Body of pancreas (tissue), 4 donors: ENCODE measurements around the gene KIF19. TPM values are rescaled to one million over a fixed set of nuclear protein-coding genes. Genes with fewer than 3 reads are reported as not detected.

ENCODE experiments used
- ATAC-seq: fragments of 150-250 bp; one replicate; pipeline ENCODE4 v1.9.1; 2016
- DNase-seq, 4 donors: peaks; one replicate each; pipeline ENCODE4 v3.0.0-alpha.2; 2019
- H3K27ac ChIP-seq, 4 donors: fragments of 200-600 bp; sonication (generic); 1 replicate in 3 of 4; 2 replicates in 1 of 4; pipeline versions ENCODE4 v1.5.1 to v1.6.1; 2016 to 2019; ENCODE audit warnings: mild to moderate bottlenecking in 1 of 4, mixed read lengths in 1 of 4, moderate library complexity in 1 of 4
- H3K27me3 ChIP-seq, 2 donors: fragments of 200-600 bp; sonication (generic); one replicate each; pipeline ENCODE4 v1.6.0; 2016; ENCODE audit warnings: mild to moderate bottlenecking in 1 of 2
- H3K36me3 ChIP-seq, 2 donors: fragments of 200-600 bp; sonication (generic); replicated peaks in 1 of 2; 2 replicates each; pipeline ENCODE4 v1.5.1; 2016; ENCODE audit warnings: low read depth in 2 of 2; ENCODE audit not compliant: insufficient read depth in 1 of 2
- H3K4me1 ChIP-seq: fragments of 200-600 bp; sonication (generic); one replicate; pipeline ENCODE4 v1.6.0; 2016
- H3K4me3 ChIP-seq, 2 donors: fragments of 200-600 bp; sonication (generic); 1 replicate in 1 of 2; 2 replicates in 1 of 2; pipeline ENCODE4 v1.5.1; 2016 to 2019
- H3K9me3 ChIP-seq, 3 donors: fragments of 200-600 bp; sonication (generic); 1 replicate in 2 of 3; 2 replicates in 1 of 3; pipeline ENCODE4 v1.5.1; 2016
- CTCF ChIP-seq, 7 experiments: fragments of 450-650 bp in 4 of 7; fragments of 200-600 bp in 3 of 7; sonication (generic) in 3 of 7; IDR thresholded peaks; one replicate each; pipeline ENCODE4 v1.5.1; 2016 to 2019; ENCODE audit warnings: antibody characterized with exemption in 7 of 7
- POLR2A ChIP-seq, 3 donors: fragments of 450-650 bp; IDR thresholded peaks; one replicate each; pipeline ENCODE4 v1.6.1; 2016; ENCODE audit warnings: antibody characterized with exemption in 3 of 3, mild to moderate bottlenecking in 2 of 3
- WGBS, 2 donors: methylation state at CpG; one replicate each; pipeline ENCODE4 v1.1.5; 2017; 5-methylcytosine and 5-hydroxymethylcytosine counted together
- intact Hi-C: fragments of 100-400 bp; cut with DNase I; formaldehyde crosslinking; loops from one replicate; pipeline ENCODE4 v1.15.1; 2023
- total RNA-seq, 2 donors: library from RNA; depleted of rRNA; stranded (reverse); fragments of >200 nt; gene quantifications; one replicate each; pipeline ENCODE4 v1.1.0, GENCODE V29; 2016

KIF19 gene
- total RNA-seq, 2 donors from 2014 or later = 2.3 to 3.3 TPM

- no peaks in the 10 kb centered on the region for H3K9me3 ChIP-seq
- no peak overlapping the region for H3K4me3 ChIP-seq
- no peaks in the 10 kb centered on the region for H3K27me3 ChIP-seq
- 4 to 13% methylated on average over 4 to 14 of the region's 14 CpGs for WGBS, 2 donors
- TF ChIP-seq POLR2A (IDR thresholded peaks at IDR 0.05) (no peak), CTCF (IDR thresholded peaks at IDR 0.05) (peak; percentile 80 to 97 (median 86))
- ATAC-seq = peak; percentile 83
- no peak overlapping the region for H3K27ac ChIP-seq
- intact Hi-C loops = no loop called here
- peaks cover 6% of the 10 kb centered on the region for H3K4me1 ChIP-seq
- no peaks in the 10 kb centered on the region for H3K36me3 ChIP-seq
- DNase-seq = peak; percentile 72 to 82 (median 78)
Observed at GRCh38 chr17:74368341-74369081, 42.5 kb downstream of the KIF19 start.

- Histone ChIP-seq H3K4me1 (peaks cover 12% of the 10 kb centered on the region), H3K27ac (no peak overlapping the region), H3K4me3 (no peak overlapping the region), H3K36me3 (no peaks in the 10 kb centered on the region), H3K27me3 (no peaks in the 10 kb centered on the region), H3K9me3 (no peaks in the 10 kb centered on the region)
- intact Hi-C loops = no loop called here
- ATAC-seq (no peak), DNase-seq (peak in 3 of 4 donors; percentile 41 to 66 (median 52))
- 41 to 48% methylated on average over 10 of the region's 10 CpGs for WGBS, 2 donors
- TF ChIP-seq POLR2A (IDR thresholded peaks at IDR 0.05) = peak in 1 of 3 donors; percentile 20
- TF ChIP-seq CTCF (IDR thresholded peaks at IDR 0.05) = no peak
Observed at GRCh38 chr17:74369221-74369620, 43.2 kb downstream of the KIF19 start.

- Histone ChIP-seq H3K36me3 (no peaks in the 10 kb centered on the region), H3K27ac (no peak overlapping the region), H3K4me1 (peaks cover 12% of the 10 kb centered on the region), H3K4me3 (no peak overlapping the region), H3K9me3 (no peaks in the 10 kb centered on the region), H3K27me3 (no peaks in the 10 kb centered on the region)
- no peak for ATAC-seq
- no peak for DNase-seq
- 68 to 79% methylated on average over 8 to 15 of the region's 17 CpGs for WGBS, 2 donors
- no peak for TF ChIP-seq CTCF (IDR thresholded peaks at IDR 0.05)
- TF ChIP-seq POLR2A (IDR thresholded peaks at IDR 0.05) = no peak
- intact Hi-C loops = no loop called here
Observed at GRCh38 chr17:74369665-74370490, 43.9 kb downstream of the KIF19 start.

GRCh38 chr17:74371653-74372147 is 45.7 kb downstream of the KIF19 start:
- intact Hi-C loops = no loop called here
- DNase-seq (no peak), ATAC-seq (no peak)
- Histone ChIP-seq H3K4me1 (peaks cover 12% of the 10 kb centered on the region), H3K36me3 (no peaks in the 10 kb centered on the region), H3K4me3 (no peak overlapping the region), H3K27me3 (no peaks in the 10 kb centered on the region), H3K9me3 (no peaks in the 10 kb centered on the region), H3K27ac (no peak overlapping the region)
- TF ChIP-seq CTCF (IDR thresholded peaks at IDR 0.05) = no peak
- no peak for TF ChIP-seq POLR2A (IDR thresholded peaks at IDR 0.05)
- 81 to 95% methylated on average over 7 to 23 of the region's 26 CpGs for WGBS, 2 donors
